Epithelial cell of proximal tubule (primary cell): ENCODE data around the gene MSRB1. TPM values are rescaled to one million over a fixed set of nuclear protein-coding genes. Genes with fewer than 3 reads are reported as not detected.

Source experiments
- DNase-seq: peaks from one replicate; pipeline ENCODE4 v3.0.0-alpha.2; 2011; ENCODE audit warnings: low read depth
- H3K4me3 ChIP-seq: 2 replicates; pipeline ENCODE4 v1.5.1; 2011; ENCODE audit warnings: low read depth, mild to moderate bottlenecking, low read length
- total RNA-seq: library from RNA; depleted of rRNA; stranded (reverse); fragments of >200 nt; gene quantifications from 2 replicates; pipeline ENCODE4 v1.2.3, GENCODE V29; 2015
- TF ChIP-seq, protein P1 (sequence below): conservative IDR thresholded peaks from 2 replicates; pipeline ENCODE4 v1.5.1; 2012; ENCODE audit warnings: low read depth, mild to moderate bottlenecking, low read length

MSRB1 gene
- total RNA-seq, 1 donor from 2014 or later: 8.6 TPM

DNA sequence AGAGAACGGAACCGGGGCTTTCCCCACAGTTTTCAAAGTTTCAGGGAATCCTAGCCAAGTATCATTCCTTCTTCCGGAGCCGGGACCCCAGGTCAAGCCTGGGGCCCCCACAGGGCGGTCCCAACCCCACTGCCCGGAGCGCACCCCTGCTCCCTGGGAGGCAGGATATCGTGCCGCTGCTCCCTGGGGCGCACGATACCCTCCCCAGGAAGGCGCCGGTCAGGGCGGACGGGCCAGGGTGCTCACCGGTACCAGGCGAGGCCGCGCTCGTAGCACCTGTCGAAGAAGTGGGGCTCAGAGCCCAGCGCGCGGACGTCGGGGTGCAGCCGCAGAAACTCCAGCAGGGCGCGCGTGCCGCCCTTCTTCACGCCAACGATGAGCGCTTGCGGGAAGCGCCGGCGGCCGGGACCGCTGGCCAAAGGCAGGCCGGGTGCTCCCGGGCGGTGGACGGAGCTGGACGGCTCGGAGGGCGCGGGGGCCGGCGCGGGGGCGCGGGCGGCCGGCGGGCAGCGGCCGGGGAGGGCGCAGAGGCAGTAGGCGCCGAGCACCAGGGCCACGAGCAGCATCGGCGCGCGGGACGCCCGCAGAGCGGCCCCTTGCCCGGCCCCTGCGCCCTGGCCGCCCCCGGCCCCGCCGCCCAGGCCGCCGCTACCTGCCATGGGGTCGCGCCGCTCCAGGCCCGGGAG, 25.2 kb downstream of the MSRB1 start:
- DNase-seq: no peak
- H3K4me3 ChIP-seq: no peak overlapping the region
- TF ChIP-seq, protein P1, sequence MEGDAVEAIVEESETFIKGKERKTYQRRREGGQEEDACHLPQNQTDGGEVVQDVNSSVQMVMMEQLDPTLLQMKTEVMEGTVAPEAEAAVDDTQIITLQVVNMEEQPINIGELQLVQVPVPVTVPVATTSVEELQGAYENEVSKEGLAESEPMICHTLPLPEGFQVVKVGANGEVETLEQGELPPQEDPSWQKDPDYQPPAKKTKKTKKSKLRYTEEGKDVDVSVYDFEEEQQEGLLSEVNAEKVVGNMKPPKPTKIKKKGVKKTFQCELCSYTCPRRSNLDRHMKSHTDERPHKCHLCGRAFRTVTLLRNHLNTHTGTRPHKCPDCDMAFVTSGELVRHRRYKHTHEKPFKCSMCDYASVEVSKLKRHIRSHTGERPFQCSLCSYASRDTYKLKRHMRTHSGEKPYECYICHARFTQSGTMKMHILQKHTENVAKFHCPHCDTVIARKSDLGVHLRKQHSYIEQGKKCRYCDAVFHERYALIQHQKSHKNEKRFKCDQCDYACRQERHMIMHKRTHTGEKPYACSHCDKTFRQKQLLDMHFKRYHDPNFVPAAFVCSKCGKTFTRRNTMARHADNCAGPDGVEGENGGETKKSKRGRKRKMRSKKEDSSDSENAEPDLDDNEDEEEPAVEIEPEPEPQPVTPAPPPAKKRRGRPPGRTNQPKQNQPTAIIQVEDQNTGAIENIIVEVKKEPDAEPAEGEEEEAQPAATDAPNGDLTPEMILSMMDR: no peak

DNA sequence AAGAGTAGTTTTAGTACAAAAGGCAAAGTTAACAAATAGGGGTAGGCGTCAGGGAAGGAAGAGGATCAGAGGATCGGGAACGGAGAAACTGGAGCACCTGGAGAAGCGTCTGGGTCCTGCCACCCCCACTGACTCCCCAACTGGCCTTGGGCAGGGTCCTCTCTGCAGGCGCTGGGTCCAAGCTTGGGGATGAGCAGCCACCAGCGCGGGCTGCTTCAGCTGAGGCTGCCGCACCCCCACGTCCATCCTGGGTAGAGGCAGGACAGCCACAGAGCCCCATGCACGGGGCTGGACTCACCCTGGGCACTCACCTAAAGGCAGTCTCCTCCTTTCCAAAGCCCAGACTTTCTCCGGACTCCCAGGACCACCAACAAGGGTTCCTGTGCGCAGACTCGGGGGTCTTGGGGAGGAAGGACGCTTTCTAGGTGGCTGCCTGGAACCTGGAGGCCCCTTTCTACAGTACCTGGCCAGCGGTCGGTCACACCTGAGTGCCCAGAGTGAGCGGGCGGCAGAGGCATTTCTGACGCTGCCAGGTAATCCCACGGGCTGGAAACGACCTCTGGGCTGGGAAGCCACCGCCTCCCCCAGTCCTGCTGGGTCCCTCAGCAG, 25.8 kb downstream of the MSRB1 start:
- no peak for DNase-seq
- no peak overlapping the region for H3K4me3 ChIP-seq
- TF ChIP-seq, protein P1: no peak

DNA sequence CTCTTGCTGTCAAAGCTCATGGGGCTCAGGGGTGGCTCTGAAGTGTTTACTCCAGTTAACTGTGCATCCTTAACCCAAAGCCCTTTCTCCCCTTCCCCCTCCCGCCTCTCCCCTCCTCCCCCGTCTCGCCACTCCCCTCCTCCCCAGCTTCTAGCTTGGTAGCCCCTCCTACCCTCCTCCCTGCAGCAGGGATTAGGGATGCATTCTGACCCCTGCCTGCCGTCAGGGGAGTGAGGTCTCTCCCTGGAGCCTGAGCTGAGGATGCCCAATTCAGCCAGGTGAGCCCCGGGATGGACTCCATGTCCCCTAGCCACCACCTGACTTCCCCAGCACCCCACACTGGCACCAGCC, 26.4 kb downstream of the MSRB1 start:
- TF ChIP-seq, protein P1: no peak
- H3K4me3 ChIP-seq: no peak overlapping the region
- DNase-seq: no peak

DNA sequence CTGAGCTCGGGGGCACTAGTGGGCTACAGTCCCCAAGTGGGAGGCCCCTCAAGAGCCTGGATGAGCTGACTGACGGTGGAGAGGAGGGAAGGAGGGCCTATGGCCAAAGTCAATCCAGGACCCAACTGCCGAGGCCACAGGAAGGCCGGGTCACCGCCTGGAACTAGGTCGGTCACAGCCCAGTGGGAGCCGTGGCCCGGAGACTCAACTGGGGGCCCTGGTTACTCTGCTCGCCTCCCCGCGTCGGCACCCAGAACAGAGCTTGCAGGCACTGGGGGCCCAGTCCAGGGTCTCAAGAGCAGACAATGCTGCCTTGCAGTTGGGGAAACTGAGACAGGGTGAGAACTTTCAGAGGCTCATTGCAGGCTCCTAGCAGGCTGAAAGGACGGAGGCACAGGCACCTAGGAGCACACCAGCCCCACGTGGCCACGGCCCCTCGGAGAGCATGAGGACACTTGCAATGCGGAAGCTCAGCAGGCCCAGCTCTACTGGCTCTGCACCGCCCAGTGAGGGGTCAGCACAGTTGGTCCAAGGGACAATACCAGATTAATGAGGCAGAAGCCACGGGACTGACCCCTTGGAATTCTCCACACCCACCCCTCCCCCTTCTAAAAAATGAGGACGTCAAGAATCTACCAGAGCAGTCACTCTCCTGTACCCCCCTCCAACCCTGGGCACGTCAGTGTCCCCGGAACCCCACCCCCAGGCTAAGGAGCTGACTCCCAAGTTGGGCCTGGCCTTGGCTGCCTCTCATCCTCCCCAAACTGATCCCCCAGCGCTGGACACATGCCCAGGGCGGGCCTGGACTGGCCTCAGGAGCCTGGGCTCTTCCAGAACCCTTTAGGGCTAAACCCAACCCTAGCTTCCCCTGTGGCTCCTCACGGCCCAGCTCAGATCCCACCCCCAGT, 27.0 kb downstream of the MSRB1 start:
- no peak overlapping the region for H3K4me3 ChIP-seq
- DNase-seq: no peak
- TF ChIP-seq, protein P1: no peak

DNA sequence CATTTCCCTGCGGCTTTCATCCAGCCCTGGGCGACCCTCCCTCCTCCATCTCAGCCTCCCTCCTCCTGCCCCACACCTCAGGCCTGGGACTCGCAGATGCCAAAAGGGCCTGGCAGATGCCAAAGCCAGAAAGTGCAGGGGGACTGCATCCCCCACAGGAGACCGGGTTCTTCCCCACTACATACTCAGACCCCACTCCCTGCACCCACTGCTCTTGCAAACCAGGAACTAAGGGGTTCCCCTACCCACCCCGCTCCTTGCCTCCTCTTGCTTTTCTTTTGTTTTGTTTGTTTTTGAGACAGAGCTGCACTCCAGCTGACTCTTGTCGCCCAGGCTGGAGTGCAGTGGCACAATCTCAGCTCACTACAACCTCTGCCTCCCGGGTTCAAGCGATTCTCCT, 28.0 kb downstream of the MSRB1 start:
- no peak for DNase-seq
- TF ChIP-seq, protein P1: no peak
- no peak overlapping the region for H3K4me3 ChIP-seq

DNA sequence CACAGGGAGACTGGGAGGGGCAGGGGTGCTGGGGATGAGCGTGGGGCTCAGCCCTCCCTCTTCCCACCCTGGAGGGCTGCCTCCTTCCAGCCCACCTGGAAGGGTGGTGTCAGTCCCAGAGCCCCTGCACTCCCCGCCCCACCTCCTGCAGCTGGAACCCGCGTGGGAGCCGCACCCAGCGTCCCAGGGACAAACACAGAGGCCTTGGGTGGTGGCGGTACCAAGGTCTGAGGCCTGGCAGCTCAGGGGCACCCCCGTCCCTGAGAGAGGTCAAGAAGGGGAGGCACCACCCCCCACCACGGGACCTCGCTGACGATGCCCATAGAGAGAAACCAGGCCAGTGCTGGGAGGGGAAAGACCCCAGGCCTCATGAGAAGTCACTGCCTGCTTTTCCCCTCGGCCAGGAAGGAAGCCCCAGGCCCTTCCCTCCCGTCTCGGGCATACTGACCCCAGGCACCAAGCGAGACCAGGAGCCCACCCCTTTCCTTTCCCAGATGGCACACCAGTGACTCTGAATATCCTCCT, 28.9 kb downstream of the MSRB1 start:
- H3K4me3 ChIP-seq: no peak overlapping the region
- TF ChIP-seq, protein P1: no peak
- DNase-seq: no peak
